GM12875 (cell line): ENCODE measurements around the gene UBE2L5.
A peak's percentile ranks its signal among the peaks of the same experiment; 100 is the strongest.

ENCODE experiments used
- H3K4me3 ChIP-seq: one replicate; pipeline ENCODE4 v1.5.1; 2011; ENCODE audit warnings: low read depth, low read length, control low read depth
- TF ChIP-seq, protein P1 (sequence below): IDR thresholded peaks from 2 replicates; pipeline ENCODE4 v1.5.1; 2011; ENCODE audit warnings: low read depth, mild to moderate bottlenecking, control low read depth, inconsistent platforms, low read length, moderate library complexity, borderline replicate concordance; ENCODE audit not compliant: insufficient read depth

UBE2L5 gene

DNA sequence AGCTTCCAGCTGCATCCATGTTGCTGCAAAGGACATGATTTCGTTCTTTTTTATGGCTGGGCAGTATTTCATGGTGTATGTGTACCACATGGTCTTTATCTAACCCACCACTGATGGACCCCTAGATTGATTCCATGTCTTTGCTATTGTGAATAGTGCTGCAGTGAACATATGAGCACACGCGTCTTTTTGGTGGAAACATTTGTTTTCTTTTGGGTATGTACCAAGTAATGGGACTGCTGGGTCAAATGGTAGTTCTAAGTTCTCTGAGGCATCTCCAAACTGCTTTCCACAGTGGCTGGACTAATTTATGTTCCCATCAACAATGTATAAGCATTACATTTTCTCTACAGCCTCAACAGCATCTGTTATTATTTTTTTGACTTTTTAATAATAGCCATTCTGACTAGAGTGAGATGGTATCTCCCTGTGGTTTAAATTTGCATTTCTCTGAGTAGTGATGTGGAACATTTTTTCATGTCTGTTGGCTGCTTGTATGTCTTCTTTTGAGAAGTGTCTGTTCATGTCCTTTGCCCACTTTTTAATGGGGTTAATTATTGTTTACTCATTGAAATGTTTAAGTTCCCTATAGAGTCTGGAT lies 6.8 kb upstream of the UBE2L5 start:
- H3K4me3 ChIP-seq = no peak overlapping the region

DNA sequence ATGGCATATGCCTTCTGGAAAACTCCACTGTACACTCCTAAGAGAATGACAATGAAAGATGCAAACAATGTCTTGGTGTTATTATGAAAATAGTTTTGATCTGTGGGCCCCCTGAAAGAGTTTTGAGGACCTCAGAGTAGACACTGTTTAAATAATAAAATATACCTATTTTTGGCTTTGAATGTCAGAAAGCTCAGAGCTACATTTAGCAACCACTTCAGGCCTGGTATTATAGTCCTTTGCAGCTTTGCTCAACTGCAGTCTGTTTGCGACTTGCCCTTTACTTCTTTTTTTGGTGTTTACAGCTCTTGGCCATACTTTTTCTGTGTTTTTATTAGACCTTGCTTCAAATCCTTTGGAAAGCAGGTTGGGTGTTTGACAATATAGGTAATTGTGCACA lies 5.8 kb upstream of the UBE2L5 start:
- H3K4me3 ChIP-seq = no peak overlapping the region
- TF ChIP-seq, protein P1, sequence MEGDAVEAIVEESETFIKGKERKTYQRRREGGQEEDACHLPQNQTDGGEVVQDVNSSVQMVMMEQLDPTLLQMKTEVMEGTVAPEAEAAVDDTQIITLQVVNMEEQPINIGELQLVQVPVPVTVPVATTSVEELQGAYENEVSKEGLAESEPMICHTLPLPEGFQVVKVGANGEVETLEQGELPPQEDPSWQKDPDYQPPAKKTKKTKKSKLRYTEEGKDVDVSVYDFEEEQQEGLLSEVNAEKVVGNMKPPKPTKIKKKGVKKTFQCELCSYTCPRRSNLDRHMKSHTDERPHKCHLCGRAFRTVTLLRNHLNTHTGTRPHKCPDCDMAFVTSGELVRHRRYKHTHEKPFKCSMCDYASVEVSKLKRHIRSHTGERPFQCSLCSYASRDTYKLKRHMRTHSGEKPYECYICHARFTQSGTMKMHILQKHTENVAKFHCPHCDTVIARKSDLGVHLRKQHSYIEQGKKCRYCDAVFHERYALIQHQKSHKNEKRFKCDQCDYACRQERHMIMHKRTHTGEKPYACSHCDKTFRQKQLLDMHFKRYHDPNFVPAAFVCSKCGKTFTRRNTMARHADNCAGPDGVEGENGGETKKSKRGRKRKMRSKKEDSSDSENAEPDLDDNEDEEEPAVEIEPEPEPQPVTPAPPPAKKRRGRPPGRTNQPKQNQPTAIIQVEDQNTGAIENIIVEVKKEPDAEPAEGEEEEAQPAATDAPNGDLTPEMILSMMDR = no peak

More for the DNA sequence above, 6.8 kb upstream of the UBE2L5 start:
- TF ChIP-seq, protein P1 = no peak

DNA sequence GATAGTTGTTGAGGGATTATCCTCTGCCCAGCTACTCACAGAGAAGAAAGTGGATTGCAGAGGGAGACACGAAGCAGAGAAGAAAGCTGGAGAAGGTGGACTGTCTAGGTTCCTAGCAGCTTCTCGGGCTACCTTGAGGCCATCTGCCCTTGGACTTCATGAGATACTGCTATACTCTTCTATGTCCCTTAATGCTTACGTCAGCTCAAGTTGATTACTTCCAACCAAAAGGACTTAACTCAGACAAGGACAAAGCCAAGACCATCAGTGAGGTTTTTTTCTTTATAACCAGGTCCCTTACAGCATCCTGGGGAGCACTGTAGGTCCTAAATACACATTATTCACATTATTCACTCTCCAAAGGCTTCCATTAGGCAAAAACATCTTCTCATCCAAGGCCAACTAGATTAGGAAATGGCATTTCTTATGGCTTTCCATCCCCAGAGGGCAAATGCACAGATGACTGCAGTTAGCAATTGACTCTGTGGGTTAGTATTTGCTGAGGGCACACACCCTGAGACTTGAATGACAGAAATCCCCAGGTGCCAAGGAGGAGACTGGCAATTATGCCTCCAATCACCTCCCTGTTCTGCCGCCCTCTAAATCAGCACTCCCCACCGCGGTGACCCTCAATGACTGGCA lies 4.1 kb upstream of the UBE2L5 start:
- TF ChIP-seq, protein P1 = no peak

DNA sequence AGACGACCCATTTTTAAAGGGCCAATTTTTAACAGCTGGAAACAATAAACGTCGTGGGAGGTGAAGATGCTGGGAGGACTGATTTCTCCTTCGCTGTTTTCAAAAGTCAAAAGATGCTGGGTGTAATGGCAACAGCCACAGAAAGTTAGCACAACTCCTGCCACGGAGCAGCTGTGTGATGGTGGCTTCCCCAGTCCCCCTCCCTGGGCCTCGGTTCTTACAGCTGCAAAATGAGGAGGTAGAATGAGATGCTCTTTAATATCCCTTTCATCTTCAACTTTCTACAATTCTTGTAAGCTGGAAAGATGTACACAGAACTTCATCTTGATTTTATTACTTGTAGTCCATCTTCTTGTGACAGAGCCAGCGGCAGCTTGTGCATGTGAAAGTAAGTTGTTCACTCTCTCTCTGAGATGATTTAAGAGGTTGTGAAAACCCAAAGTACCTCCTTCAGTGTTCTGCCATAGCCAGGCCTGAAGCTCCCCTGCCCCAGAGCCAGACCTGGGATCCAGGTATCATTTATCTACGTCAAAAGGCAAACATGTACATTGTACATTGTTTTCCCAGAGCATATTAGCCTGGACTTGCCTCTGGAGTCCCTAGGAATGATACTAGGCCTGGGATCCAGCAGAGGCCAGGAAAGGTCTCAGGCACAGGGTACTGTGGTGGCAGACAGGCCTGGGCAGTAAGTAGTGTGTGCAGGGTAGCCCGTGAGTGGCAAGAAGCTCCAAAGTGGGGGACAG lies 3.4 kb upstream of the UBE2L5 start:
- TF ChIP-seq, protein P1 = no peak
- H3K4me3 ChIP-seq = no peak overlapping the region

More for the DNA sequence above, 4.1 kb upstream of the UBE2L5 start:
- no peak overlapping the region for H3K4me3 ChIP-seq

DNA sequence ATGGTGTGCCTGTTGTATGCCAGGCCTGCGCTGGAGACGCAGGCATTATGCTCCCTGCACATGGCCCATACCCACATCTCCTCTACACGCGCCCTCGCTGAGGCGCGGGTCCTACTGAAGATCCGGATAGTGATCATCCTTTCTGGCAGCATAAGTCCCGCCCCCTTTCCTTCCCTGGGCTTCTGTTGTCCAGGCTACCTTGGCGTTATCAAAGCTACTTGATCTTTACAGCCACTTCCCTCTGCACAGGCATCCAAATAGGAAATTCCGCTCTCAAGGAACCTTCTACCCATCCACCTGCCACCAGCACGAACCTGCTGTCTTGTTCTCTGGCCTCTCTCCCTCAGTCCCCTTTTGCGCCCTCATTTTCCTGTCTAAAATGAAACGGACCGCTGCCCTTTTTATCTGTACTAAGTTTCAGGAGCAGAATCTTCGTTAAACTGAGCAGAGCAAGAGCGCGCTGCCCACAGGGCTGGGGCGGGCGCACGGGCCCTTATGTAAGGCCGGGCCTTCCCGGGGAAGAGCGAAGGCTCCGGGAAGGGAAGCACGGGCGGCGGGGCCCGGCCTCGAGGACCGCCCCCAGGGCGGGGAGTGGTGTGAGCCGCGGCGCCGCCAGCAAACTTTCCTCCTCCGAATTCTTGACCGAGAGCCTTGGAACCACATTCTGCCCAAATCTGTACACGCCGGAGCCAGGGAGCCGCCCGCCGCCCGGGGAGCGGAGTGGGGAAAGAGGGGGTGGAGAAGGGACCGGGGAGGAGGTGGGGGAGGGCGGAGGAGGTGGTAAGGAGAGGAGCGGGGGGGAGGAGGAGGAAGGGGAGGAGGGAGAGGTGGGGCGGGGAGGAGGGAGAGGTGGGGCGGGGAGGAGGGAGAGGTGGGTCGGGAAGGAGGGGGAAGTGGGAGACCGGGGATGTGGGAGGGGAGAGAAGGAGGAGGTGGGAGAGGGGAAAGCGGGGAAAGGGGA lies 920 bp upstream of the UBE2L5 start:
- H3K4me3 ChIP-seq = peak overlapping the region; percentile 66
- TF ChIP-seq, protein P1 = no peak

DNA sequence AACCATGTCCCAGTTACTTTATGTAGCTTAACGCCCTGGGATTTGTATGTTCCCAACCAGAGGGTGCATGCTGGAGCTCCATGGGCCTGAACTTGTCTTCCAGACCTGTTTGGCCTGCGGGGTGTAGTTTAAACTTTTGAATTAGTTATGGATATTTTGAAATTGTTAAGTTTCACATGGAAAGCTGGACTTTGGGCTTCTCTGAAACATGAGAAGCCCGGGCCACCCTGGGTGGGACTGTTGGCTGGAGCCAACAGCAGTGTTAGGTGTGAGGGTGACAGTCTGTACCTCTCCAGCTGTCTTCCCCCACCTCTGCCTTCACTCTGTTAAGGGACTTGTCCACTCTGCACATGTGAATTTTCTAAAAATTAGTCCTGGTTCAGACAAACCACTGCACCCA lies 1.6 kb downstream of the UBE2L5 start:
- TF ChIP-seq, protein P1 = no peak
- H3K4me3 ChIP-seq = no peak overlapping the region
